GM12874 (cell line): Measurements from ENCODE around the gene AGBL4.

Source experiments
- CTCF ChIP-seq: IDR thresholded peaks from 2 replicates; pipeline ENCODE4 v1.5.1; 2011; ENCODE audit warnings: low read depth, mild to moderate bottlenecking, control low read depth, low read length, moderate library complexity; ENCODE audit not compliant: insufficient read depth

AGBL4 gene

GRCh38 chr1:49197081-49197480 is 826.7 kb downstream of the AGBL4 start:
- no peak for TF ChIP-seq CTCF

- TF ChIP-seq CTCF, result no peak
These were observed 833.6 kb downstream of the AGBL4 start for GRCh38 chr1:49190138-49190537.

GRCh38 chr1:49187056-49187455 is 836.7 kb downstream of the AGBL4 start:
- TF ChIP-seq CTCF, result no peak

GRCh38 chr1:49185450-49185980 is 838.2 kb downstream of the AGBL4 start:
- no peak for TF ChIP-seq CTCF

GRCh38 chr1:49183489-49183888 is 840.3 kb downstream of the AGBL4 start:
- TF ChIP-seq CTCF, result no peak

GRCh38 chr1:49181033-49181432 is 842.7 kb downstream of the AGBL4 start:
- no peak for TF ChIP-seq CTCF

GRCh38 chr1:49171941-49172593 is 851.7 kb downstream of the AGBL4 start:
- no peak for TF ChIP-seq CTCF
